Eye (tissue), 1 donor: ENCODE measurements around the gene IRF6.

ENCODE experiments used
- DNase-seq: peaks from one replicate; pipeline ENCODE4 v3.0.0-alpha.2; 2015

Gene IRF6

DNA sequence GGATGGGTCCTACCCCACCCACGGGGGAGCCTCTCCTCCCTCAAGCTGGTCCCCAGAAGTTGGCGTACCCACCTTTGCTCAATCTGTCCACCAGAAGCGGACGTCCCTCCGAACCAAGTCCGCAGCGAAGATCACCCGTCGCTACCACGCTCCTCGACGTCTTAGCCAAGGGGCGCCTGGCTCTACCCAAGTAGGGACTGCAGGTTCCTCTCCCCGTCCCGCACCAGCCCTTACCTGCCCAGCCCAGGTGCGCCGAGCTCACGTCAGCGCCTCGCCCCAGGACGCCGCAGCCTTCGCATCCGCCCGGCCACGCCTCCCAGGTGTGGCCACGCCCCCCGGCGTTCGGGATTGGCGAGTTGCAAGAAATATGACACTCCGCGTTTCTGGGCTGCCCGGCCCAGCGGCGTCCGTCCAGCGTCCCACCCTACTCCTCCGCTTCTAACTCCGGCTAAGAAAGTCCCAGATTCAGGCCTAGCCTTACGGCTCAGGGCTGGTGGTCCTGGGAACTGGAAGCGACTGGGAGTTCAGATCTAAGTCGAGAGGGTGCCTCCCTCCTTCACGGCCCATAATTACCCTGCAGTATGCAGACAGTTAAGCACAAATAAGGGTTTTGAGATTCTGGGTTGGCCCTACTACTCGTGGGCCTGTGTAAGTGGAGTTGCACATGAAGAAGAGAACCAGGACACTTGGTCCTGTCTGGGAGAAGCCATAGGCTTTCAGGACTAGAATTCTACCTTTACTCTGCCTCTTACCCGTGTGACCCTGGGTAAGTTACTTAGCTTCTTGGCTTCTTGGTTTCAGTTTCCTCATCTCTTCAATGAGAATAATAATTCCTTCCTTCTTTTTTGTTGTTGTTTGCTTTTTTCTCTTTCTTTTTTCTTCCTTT is at the start of gene IRF6:
IRF6 (minus strand) TSS at position 268 of the 886 bp plus-strand sequence. CDS start 4,729 bp downstream, outside the sequence.
- peak; percentile 87 for DNase-seq

GRCh38 chr1:209855623-209856022 is 49.7 kb upstream of the IRF6 start:
- no peak for DNase-seq

DNA sequence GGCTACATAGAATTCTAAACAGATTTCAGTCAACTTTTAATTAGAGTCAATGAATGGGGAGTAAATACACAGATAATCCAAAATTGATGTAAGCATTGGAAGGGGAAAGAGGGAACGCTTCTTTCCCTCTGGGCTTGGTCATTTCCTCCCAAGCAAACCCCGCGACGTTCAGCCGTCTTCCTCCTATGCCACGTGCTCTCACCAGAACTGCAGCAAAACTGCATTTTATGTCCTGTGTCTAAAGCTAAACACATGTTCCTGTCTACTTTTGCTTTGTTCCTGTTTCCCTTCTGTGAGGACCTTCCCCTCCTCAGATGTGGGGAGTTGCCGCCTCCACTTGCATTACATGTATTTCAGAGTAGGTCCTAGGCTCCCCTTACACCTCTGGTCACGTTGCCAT is 49.1 kb upstream of the IRF6 start:
- no peak for DNase-seq

- DNase-seq: peak; percentile 14
Observed at GRCh38 chr1:209854196-209854595, 48.3 kb upstream of the IRF6 start.

GRCh38 chr1:209853676-209854075 is 47.7 kb upstream of the IRF6 start:
- no peak for DNase-seq

DNA sequence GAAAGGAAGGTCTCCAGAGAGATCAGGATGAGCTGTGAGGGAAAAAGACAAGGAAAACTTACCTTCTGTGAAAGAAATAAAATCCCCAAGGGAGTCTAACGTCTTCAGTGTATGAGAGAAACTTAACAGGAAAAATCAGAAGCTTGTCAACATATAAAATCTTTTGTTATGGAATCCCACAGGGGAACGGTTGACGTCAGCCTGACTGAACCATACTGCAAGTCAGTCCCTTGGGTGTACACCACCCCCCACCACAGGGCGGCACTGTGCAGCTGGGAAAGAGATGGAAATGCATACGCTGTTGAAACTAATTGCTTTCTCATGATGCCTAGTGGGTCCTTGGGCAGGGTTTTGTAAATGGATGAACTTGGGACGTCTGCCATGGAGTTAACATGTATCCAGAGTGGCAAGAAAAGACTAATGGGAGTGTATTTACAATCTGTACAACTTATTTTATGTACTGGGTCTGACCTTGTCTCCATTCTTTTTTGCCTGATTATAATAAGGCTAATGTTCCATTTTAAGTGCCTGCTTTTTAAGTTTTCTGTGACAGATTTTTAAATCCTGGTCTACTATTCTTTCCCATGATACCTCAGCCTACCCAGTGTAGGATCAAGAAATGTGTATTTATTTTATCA is 44.5 kb upstream of the IRF6 start:
- peak; percentile 54 for DNase-seq

- DNase-seq: no peak
Observed at GRCh38 chr1:209849388-209849787, 43.4 kb upstream of the IRF6 start.

DNA sequence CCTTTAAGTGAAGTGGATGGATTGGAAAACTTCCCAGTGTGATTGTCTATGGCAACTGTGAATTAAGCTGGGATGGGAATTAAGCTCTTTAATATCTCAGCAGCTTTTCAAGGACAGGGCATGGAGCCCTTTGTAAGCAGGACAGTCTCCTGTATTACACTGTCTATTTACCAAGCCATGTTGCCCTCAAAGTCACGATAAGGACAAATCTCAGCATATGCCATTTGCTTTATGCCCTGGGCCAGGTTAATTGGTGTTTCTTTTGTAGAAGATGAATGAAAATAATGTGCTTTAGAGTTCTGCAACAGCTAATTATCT is 39.4 kb upstream of the IRF6 start:
- no peak for DNase-seq

- DNase-seq: no peak
Observed at GRCh38 chr1:209844695-209845407, 38.9 kb upstream of the IRF6 start.

GRCh38 chr1:209840611-209841010 is 34.7 kb upstream of the IRF6 start:
- no peak for DNase-seq

GRCh38 chr1:209839875-209840546 is 34.1 kb upstream of the IRF6 start:
- DNase-seq: no peak

DNA sequence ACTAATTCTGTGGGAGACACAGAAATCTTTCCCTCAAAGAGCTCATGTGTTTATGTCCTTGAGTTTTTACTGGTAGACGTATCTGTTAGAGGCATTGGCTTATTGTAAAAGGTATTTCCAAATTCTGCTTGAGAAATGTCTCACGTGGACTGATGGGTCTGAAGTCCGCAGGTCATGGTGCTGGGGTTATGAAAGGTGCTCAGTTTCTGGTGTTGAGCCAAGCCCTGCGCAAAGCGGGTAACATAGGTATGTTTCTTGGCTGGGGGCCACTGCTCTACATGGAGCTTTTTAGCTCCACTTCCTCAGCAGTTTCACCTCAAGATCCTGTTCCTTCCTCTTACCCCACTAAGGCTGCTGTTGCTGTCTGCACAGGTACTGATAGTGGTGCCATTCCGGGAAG is 32.6 kb upstream of the IRF6 start:
- DNase-seq: no peak

DNA sequence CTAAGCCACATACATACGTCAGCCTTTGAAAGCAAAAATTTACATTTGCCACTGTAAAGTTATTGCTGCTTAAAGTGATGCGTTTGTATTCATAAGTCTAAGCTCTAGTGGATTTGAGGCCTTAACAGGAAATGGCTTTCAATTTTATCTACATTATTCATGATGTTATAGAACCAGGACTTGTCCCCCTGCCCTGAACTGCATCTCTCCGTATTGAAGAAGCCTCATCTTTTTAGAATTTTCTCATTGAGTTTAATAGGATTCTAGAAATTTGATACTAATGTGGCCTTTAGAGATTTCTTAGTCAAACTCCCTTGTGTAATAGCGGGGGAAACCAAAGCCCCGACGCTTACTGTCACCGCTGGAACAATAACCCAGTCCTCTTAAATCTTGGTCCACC is 31.7 kb upstream of the IRF6 start:
- DNase-seq: no peak

DNA sequence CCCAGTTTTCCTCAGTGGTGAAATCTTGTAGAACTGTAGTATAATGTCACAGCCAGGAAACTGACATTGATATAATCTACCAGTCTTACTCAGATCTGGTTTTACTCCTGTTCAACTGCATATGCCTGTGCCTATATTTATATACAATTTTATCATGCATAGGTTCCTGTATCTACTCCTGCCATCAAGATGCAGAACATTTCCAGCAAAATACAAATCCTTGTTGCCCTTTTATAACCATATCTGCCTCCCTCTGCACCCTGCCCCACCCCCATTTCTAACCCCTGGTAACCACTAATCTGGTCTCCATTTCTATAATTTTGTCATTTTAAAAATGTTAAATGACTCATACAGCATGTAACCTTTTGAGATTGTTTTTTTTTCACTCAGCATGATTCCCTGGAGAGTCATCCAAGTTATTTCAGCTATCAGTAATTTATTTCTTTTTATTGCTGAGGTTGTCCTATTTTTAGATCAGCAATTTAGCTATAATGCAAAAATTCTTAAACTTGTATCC is 29.9 kb upstream of the IRF6 start:
- DNase-seq: no peak

GRCh38 chr1:209831615-209832014 is 25.7 kb upstream of the IRF6 start:
- DNase-seq: no peak

DNA sequence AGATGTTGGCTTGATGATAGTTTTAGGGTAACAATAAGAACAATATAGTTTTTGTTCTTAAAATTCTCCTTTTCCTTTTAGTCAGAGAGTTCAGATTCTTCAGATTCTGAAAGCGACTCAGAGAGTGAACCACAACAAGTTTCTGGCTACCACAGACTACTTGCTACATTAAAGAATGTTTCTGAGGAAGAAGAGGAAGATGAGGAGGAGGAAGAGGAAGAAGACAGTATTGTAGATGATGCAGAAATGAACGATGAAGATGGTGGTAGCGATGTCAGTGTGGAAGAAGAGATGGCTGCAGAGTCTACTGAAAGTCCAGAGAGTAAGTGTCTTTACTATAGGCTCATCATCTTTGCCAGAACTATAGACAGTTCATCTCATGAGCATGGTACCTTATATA is 24.8 kb upstream of the IRF6 start:
- no peak for DNase-seq

DNA sequence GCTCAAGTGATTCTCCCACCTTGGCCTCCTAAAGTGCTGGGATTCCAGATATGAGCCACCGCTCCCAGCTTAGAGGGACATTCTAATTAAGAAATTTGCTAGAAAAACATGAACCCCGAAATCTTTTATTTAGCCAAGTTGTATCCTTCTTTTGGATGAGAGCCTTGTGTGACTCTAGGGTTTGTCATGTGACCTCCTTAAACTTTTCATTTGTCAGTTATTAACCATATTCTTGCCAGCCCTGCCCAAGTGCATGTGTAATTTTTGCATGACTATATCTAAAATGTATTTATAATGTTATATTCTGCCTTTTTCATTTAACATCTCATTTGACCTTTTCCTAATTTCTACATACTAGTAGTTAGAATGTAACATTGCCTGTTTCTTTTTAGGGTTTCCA is 23.8 kb upstream of the IRF6 start:
- no peak for DNase-seq

DNA sequence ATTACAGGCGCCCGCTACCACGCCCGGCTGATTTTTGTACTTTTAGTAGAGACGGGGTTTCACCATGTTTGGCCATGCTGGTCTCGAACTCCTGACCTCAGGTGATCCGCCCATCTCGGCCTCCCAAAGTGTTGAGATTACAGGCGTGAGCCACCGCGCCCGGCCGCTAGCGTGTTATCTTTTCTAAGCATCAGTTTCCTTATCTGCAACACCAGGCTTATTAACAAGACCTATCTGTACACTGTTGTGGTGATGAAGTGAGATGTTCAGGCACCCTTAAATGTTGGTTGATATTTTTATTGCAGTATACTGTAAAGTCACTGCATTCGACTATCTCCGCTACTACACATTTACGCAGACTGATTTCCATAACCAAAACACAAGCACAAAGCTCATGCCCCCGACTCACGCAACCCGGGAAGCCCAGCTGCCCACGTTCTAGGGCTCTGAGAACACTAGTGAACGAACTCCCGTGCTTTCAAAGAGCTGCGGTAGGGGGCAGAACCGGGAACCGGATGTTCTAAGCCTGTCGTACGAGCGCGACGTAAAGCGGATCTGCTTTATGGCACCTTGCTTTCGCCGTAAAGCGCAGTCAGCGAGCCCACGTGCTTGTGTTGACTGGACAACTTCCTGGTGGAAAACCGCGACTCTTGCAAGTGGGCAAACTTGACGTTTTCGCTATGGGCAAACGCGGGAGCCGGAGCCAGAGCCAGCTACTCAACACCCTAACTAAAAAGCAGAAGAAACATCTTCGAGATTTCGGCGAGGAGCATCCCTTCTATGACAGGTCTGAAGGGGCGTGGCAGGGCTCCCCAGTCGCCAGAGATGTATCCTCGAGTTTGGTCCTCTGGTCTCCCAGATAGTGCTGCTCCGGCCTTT is 21.7 kb upstream of the IRF6 start, which contains the start of gene UTP25:
UTP25 (plus strand) TSS at position 589 of the 879 bp plus-strand sequence; CDS start at position 681, 92 bp downstream.
- DNase-seq: peak; percentile 99

DNA sequence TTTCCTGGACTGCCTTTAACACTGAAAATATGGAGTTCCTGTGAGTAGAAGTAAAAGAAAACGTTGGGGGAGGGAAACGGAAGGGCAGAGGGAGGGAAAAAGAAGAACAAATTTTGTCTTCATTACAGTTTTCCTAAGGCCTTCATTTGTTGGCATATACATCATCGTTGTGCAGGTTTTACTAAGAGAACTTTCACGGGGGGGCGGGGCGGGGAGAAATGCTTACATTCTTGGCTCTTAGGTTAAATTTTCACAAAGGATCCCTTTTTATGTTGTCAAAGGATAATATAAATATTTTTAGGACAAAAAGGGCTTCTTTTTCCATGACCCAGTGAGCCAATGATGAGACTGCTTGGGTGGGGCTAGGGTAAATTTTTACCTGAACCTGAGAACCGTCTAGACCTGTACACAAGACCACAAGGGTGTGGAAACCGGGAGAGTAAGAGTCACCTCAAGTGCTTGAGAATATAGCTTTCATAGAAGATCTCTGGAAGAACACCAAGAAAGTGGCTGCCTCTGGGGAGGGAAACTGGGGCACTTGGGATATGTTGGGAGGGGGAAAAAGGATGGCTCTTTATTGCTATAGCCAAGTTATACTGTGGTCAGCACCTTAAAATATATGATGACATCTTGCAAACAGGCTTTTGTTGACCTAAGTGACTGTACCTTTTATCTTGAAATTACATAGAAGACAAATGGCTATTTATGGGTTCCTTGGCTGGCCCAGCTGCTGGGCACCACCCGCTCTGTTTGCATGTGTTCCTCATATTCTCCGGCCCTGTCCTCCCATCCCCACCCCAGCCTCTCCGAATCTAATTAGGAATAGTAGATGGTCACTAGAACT is 19.9 kb upstream of the IRF6 start:
- no peak for DNase-seq

DNA sequence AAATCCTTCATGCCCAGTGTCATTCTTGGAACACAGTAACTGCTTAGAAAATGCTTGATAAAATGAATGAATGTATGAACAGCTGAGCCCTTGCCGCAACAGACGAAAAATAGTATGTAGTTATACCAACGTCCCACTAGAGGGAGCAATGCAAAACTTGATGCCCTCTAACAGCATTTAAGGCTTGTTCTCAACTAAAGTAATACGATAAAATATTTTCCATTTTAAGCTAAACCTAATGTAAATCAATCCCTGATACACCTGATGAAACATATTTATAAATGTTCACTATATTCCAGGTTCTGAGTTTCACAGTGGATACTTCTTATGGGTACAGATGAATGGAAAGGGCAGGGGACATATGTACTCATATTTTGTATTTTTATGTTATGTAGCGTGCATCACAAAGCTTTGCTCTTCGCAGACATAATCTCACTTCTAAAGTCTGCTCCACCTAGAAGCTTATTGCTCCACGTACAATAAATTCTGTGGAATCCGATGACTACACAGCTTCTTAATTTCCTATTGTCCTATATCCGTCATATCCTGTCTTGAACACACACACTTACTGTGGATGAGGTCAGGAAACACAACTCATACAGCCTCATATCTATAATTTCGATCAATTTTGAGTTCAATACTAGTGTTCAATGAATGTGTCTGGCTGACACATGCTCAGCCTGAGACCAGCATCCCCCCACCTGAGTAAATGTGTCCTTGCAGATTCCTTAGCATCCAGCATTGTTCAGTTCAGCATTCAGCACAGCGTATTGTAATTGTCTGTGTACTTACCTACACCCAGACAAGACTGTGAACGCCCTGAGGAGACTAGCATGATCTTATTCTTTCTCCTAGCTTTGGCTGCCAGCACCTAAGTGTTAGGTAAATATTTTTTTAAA is 17.4 kb upstream of the IRF6 start:
- peak; percentile 79 for DNase-seq
